GM12878 (cell line): ENCODE results near the gene MYLIP. TPM values are rescaled to one million over a fixed set of nuclear protein-coding genes. Genes with fewer than 3 reads are reported as not detected.

Experiments used
- ATAC-seq: fragments of 200-7000 bp; cut with Tn5 transposase; 3 replicates; pipeline ENCODE4 v1.9.1; 2020; ENCODE audit warnings: mild to moderate bottlenecking, moderate library complexity
- BruUV-seq: library from RNA; stranded (reverse); fragments of 400-500 nt; replicated peaks from 2 replicates; lab custom pipeline; 2021; lab: Mats Ljungman, UMichigan
- CTCF ChIA-PET: fragments of 300-600 bp; sonication (Branson Sonifier 250); formaldehyde crosslinking; extraction: SDS; loops from one replicate; lab custom pipeline; 2021; ENCODE audit warnings: inconsistent platforms; lab: Yijun Ruan, JAX
- POLR2A ChIA-PET: fragments of 350-600 bp; formaldehyde crosslinking; extraction: SDS; loops from one replicate; lab custom pipeline; 2021; ENCODE audit warnings: inconsistent platforms; lab: Charles Lee
- RAD21 ChIA-PET: fragments of 300-600 bp; sonication (Branson Sonifier 250); formaldehyde crosslinking; loops from one replicate; lab custom pipeline; 2023; ENCODE audit warnings: antibody characterized with exemption; ENCODE audit not compliant: unreplicated experiment; lab: Charles Lee
- SMC1A ChIA-PET: fragments of 300-600 bp; sonication (Branson Sonifier 250); formaldehyde crosslinking; loops from one replicate; lab custom pipeline; 2023; ENCODE audit not compliant: unreplicated experiment, uncharacterized antibody; lab: Charles Lee
- DNase-seq: peaks from one replicate; pipeline ENCODE4 v3.0.0-alpha.2; 2011; ENCODE audit warnings: low read depth, low spot score
- FAIRE-seq: peaks from 3 replicates; lab custom pipeline; 2011; peaks lifted over from hg19 to GRCh38; lab: Jason Lieb, UNC
- H2AFZ ChIP-seq: 2 replicates; pipeline ENCODE4 v1.6.0; 2011; ENCODE audit warnings: low read depth, low read length, control low read depth; ENCODE audit not compliant: control insufficient read depth
- H3K27ac ChIP-seq: 2 replicates; pipeline ENCODE4 v1.5.1; 2011; ENCODE audit warnings: control low read depth; ENCODE audit not compliant: control insufficient read depth, insufficient read depth
- H3K27me3 ChIP-seq, 2 experiments: replicated peaks in 1 of 2; 2 replicates each; pipeline versions ENCODE4 v1.6.0 to v1.6.1; 2011; ENCODE audit warnings: low read length in 1 of 2; ENCODE audit not compliant: control insufficient read depth in 2 of 2, insufficient read depth in 2 of 2
- H3K36me3 ChIP-seq, 2 experiments: 2 replicates each; pipeline ENCODE4 v1.5.1; 2011; ENCODE audit warnings: low read length in 1 of 2; ENCODE audit not compliant: control insufficient read depth in 2 of 2, insufficient read depth in 2 of 2
- H3K4me1 ChIP-seq: 2 replicates; pipeline ENCODE4 v1.6.1; 2011; ENCODE audit warnings: mild to moderate bottlenecking, low read length, moderate library complexity, mixed read lengths; ENCODE audit not compliant: control insufficient read depth, insufficient read depth
- H3K4me2 ChIP-seq: 2 replicates; pipeline ENCODE4 v1.6.0; 2011; ENCODE audit warnings: control low read depth; ENCODE audit not compliant: control insufficient read depth, insufficient read depth
- H3K4me3 ChIP-seq: fragments of 200-600 bp; sonication (generic); 2 replicates; pipeline ENCODE4 v1.5.1; 2016
- H3K79me2 ChIP-seq: 2 replicates; pipeline ENCODE4 v1.6.0; 2011; ENCODE audit warnings: low read length; ENCODE audit not compliant: control insufficient read depth, insufficient read depth
- H3K9ac ChIP-seq: 2 replicates; pipeline ENCODE4 v1.8.0; 2011; ENCODE audit warnings: low read length, control low read depth, mixed read lengths; ENCODE audit not compliant: control insufficient read depth, insufficient read depth
- H3K9me3 ChIP-seq: replicated peaks from 3 replicates; pipeline ENCODE4 v1.5.1; 2011; ENCODE audit warnings: mild to moderate bottlenecking, low read length; ENCODE audit not compliant: control insufficient read depth, insufficient read depth
- H4K20me1 ChIP-seq: 2 replicates; pipeline ENCODE4 v1.6.0; 2011; ENCODE audit not compliant: control insufficient read depth, insufficient read depth
- CREM ChIP-seq: IDR thresholded peaks from 2 replicates; pipeline ENCODE4 v1.6.1; 2014; ENCODE audit warnings: antibody characterized with exemption, low read depth
- CUX1 ChIP-seq: IDR thresholded peaks from 2 replicates; pipeline ENCODE4 v1.6.1; 2012; ENCODE audit warnings: improper control_type of control experiment, low read depth, low read length; ENCODE audit not compliant: insufficient replicate concordance
- E4F1 ChIP-seq: fragments of 450-650 bp; IDR thresholded peaks from 2 replicates; pipeline ENCODE4 v1.6.1; 2018; ENCODE audit warnings: borderline replicate concordance, mild to moderate bottlenecking; ENCODE audit not compliant: partially characterized antibody
- FOS ChIP-seq: IDR thresholded peaks from 3 replicates; pipeline ENCODE4 v1.6.1; 2011; ENCODE audit warnings: borderline replicate concordance; ENCODE audit not compliant: insufficient read length; ENCODE audit errors: extremely low read depth
- HSF1 ChIP-seq: fragments of 150-350 bp; IDR thresholded peaks from 2 replicates; pipeline ENCODE4 v1.6.1; 2014; ENCODE audit warnings: mild to moderate bottlenecking, low read depth, low read length
- IKZF2 ChIP-seq, 2 experiments: fragments of 450-650 bp; IDR thresholded peaks; 2 replicates each; pipeline ENCODE4 v1.6.1; 2017; ENCODE audit warnings: mild to moderate bottlenecking in 2 of 2, moderate library complexity in 2 of 2
- PAX8 ChIP-seq: fragments of 450-650 bp; IDR thresholded peaks from 2 replicates; pipeline ENCODE4 v1.6.1; 2017; ENCODE audit warnings: mild to moderate bottlenecking, moderate library complexity
- POLR2AphosphoS2 ChIP-seq: IDR thresholded peaks from 2 replicates; pipeline ENCODE4 v1.6.1; 2011; ENCODE audit warnings: low read depth, mild to moderate bottlenecking, low read length, improper control_type of control experiment, moderate library complexity
- RELA ChIP-seq: fragments of 450-650 bp; IDR thresholded peaks from 2 replicates; pipeline ENCODE4 v1.8.0; 2014; ENCODE audit warnings: borderline replicate concordance; ENCODE audit not compliant: partially characterized antibody
- RUNX3 ChIP-seq: IDR thresholded peaks from 2 replicates; pipeline ENCODE4 v1.6.1; 2012; ENCODE audit warnings: low read length, inconsistent platforms
- SMAD5 ChIP-seq: IDR thresholded peaks from 2 replicates; pipeline ENCODE4 v1.6.1; 2016; ENCODE audit warnings: antibody characterized with exemption, low read depth
- TARDBP ChIP-seq: IDR thresholded peaks from 2 replicates; pipeline ENCODE4 v1.6.1; 2016; ENCODE audit warnings: borderline replicate concordance
- TCF3 ChIP-seq: IDR thresholded peaks from 2 replicates; pipeline ENCODE4 v1.6.1; 2012; ENCODE audit warnings: low read depth, mild to moderate bottlenecking, low read length, borderline replicate concordance; ENCODE audit not compliant: insufficient read depth
- ZBED1 ChIP-seq: IDR thresholded peaks from 2 replicates; pipeline ENCODE4 v1.6.1; 2016; ENCODE audit warnings: borderline replicate concordance
- ZNF622 ChIP-seq: fragments of 450-650 bp; IDR thresholded peaks from 2 replicates; pipeline ENCODE4 v1.6.1; 2017; ENCODE audit warnings: mild to moderate bottlenecking, inconsistent platforms
- WGBS: methylation state at CpG from one replicate; pipeline ENCODE4 v1.1.6; 2016; ENCODE audit warnings: low lambda C conversion rate; ENCODE audit not compliant: insufficient replicate concordance, insufficient coverage; ENCODE audit errors: missing lambda C conversion rate; 5-methylcytosine and 5-hydroxymethylcytosine counted together
- in situ Hi-C: fragments of 300-500 bp; cut with MboI; formaldehyde crosslinking; loops from 9 replicates; pipeline ENCODE4 v1.14.3; 2018; ENCODE audit warnings: mixed read lengths
- intact Hi-C: fragments of 100-400 bp; cut with micrococcal nuclease; formaldehyde crosslinking; loops from one replicate; pipeline ENCODE4 v1.14.2; 2022; ENCODE audit not compliant: unreplicated experiment
- polyA plus RNA-seq, 11 experiments: library from polyadenylated mRNA; depleted of rRNA in 4 of 11; unstranded in 6 of 11; stranded (reverse) in 5 of 11; fragments of >200 nt; fragmentation: Nextera tagmentation in 4 of 11; fragmentation: Illumina TruSeq in 1 of 11; extraction: Ambion mirVana in 4 of 11; extraction: Trizol in 1 of 11; gene quantifications; 1 replicate in 1 of 11; 2 replicates in 10 of 11; pipeline versions ENCODE4 v1.2.1 to v1.2.3, GENCODE V29; 2011 to 2016; ENCODE audit warnings: inconsistent platforms in 2 of 11, missing spikeins in 2 of 11, low read depth in 1 of 11
- total RNA-seq, 4 experiments: library from RNA; depleted of rRNA in 3 of 4; stranded (reverse); fragments of >200 nt in 3 of 4; fragmentation: Illumina TruSeq in 1 of 4; extraction: Trizol in 1 of 4; gene quantifications; 2 replicates each; pipeline versions ENCODE4 v1.2.1 to v1.2.3, GENCODE V29; 2013 to 2021

The MYLIP gene
- total and polyA plus RNA-seq, 10 of the 15 experiments (the other 5 are each of a cell fraction or from before 2014, with no cell fraction given) = 5.3 to 123 (median 12.5) TPM

GRCh38 chr6:16087386-16087785, 41.5 kb upstream of the MYLIP start:
- no TSS peak for BruUV-seq
- SMC1A ChIA-PET = interaction anchor here (0.6 to 2.3 kb wide), 19 partner anchors 9 to 396 kb away, joined by 3 to 11 read pairs (median 4); no protein-coding TSS in a partner anchor
- WGBS = 66% methylated on average over 3 of the region's 3 CpGs
- TF ChIP-seq POLR2AphosphoS2 = no peak
- TF ChIP-seq HSF1 = no peak
- no peak for TF ChIP-seq RUNX3
- no peak for TF ChIP-seq SMAD5
- no peak for TF ChIP-seq CUX1
- no peak for TF ChIP-seq TCF3
- TF ChIP-seq TARDBP = no peak
- no peak for TF ChIP-seq ZBED1
- TF ChIP-seq CREM = no peak
- TF ChIP-seq ZNF622 = no peak
- TF ChIP-seq FOS = no peak
- no peak for TF ChIP-seq E4F1
- no peak for TF ChIP-seq RELA
- no peak for TF ChIP-seq IKZF2 (IDR thresholded peaks at IDR 0.05)
- TF ChIP-seq PAX8 = no peak

More at GRCh38 chr6:16087386-16087785, 41.5 kb upstream of the MYLIP start:
- ChIA-PET POLR2A (interaction anchor here (0.6 to 2.3 kb wide), 2 partner anchors 9 to 85 kb away, joined by 3 to 6 read pairs; no protein-coding TSS in a partner anchor), CTCF (interaction anchor here (0.8 to 2.0 kb wide), 7 partner anchors 9 to 256 kb away, joined by 3 to 5 read pairs (median 3); no protein-coding TSS in a partner anchor), RAD21 (interaction anchor here (1.2 kb wide), 2 partner anchors 95 to 186 kb away, joined by 3 to 4 read pairs; no protein-coding TSS in a partner anchor)
- H3K9ac ChIP-seq = no peak overlapping the region
- H3K27ac ChIP-seq = no peak overlapping the region
- in situ Hi-C loops = no loop called here
- H3K4me3 ChIP-seq = no peak overlapping the region
- no peaks in the 10 kb centered on the region for H3K27me3 ChIP-seq
- H2AFZ ChIP-seq = no peak overlapping the region
- DNase-seq (no peak), ATAC-seq (no peak), FAIRE-seq (no peak)
- H3K9me3 ChIP-seq = no peaks in the 10 kb centered on the region
- H3K79me2 ChIP-seq = no peaks in the 10 kb centered on the region
- no peak overlapping the region for H3K4me2 ChIP-seq
- intact Hi-C loops = no loop called here
- no peaks in the 10 kb centered on the region for H4K20me1 ChIP-seq
- H3K4me1 ChIP-seq = no peaks in the 10 kb centered on the region
- no peaks in the 10 kb centered on the region for H3K36me3 ChIP-seq
